IMR-90 (cell line): ENCODE data around the gene TTLL11.

Experiments used
- CEBPB ChIP-seq: IDR thresholded peaks from 2 replicates; pipeline ENCODE4 v1.6.1; 2012; ENCODE audit warnings: low read depth, low read length, improper control_type of control experiment
- CHD1 ChIP-seq: IDR thresholded peaks from 2 replicates; pipeline ENCODE4 v1.6.1; 2012; ENCODE audit warnings: low read depth, low read length, improper control_type of control experiment
- CTCF ChIP-seq: conservative IDR thresholded peaks from 2 replicates; pipeline ENCODE4 v1.5.1; 2012; ENCODE audit warnings: mild to moderate bottlenecking, low read depth, low read length, improper control_type of control experiment
- FOS ChIP-seq: fragments of 150-350 bp; IDR thresholded peaks from 2 replicates; pipeline ENCODE4 v1.6.1; 2016; ENCODE audit warnings: low read depth, low read length
- MAFK ChIP-seq: IDR thresholded peaks from 2 replicates; pipeline ENCODE4 v1.6.1; 2012; ENCODE audit warnings: low read depth, low read length, improper control_type of control experiment
- MXI1 ChIP-seq: IDR thresholded peaks from 2 replicates; pipeline ENCODE4 v1.6.1; 2012; ENCODE audit warnings: low read depth, mild to moderate bottlenecking, low read length, moderate library complexity, borderline replicate concordance
- POLR2A ChIP-seq: IDR thresholded peaks from 2 replicates; pipeline ENCODE4 v1.6.1; 2012; ENCODE audit warnings: mild to moderate bottlenecking, low read depth, low read length
- RAD21 ChIP-seq: IDR thresholded peaks from 2 replicates; pipeline ENCODE4 v1.6.1; 2012; ENCODE audit warnings: low read length, improper control_type of control experiment
- RCOR1 ChIP-seq: IDR thresholded peaks from 2 replicates; pipeline ENCODE4 v1.6.1; 2012; ENCODE audit warnings: mild to moderate bottlenecking, low read length, improper control_type of control experiment; ENCODE audit not compliant: insufficient replicate concordance
- RFX5 ChIP-seq: IDR thresholded peaks from 2 replicates; pipeline ENCODE4 v1.8.0; 2012; ENCODE audit warnings: low read depth, mild to moderate bottlenecking, low read length, moderate library complexity
- TF ChIP-seq, protein P1 (sequence below): fragments of 150-350 bp; IDR thresholded peaks from 2 replicates; pipeline ENCODE4 v1.6.1; 2016; ENCODE audit warnings: low read depth, mild to moderate bottlenecking, low read length, moderate library complexity, borderline replicate concordance

DNA sequence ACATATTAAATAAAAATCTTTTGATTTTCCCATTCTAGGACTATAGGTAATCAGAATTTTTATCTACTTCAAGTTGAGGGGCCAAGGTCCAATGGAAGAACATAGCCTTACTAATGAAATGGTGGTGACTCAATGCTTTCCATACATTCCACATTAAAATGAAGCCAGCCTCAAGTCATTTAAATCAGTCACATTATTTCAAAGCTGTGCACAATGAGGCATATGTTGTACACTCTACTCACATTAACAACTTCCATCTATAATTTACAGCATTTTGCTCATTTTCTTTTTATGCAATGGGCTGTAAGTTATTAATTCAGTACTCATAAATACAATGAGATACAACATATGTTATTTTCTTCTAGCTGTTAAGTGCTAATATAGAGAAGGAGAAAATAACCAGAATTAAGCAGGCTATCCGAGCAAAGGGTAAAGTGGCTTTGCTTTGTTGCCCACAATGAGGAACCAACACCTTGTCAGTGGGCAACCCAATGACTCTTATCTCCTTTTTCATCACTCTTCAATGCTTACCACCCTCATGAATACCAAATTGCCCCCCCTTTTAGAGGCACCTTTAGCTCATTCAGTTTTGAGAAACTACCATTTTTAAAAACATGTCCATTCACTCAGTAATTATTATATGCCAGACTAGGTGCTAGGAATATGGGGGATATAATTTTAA lies 52.4 kb downstream of the TTLL11 start:
- no peak for TF ChIP-seq MXI1
- no peak for TF ChIP-seq POLR2A
- TF ChIP-seq RCOR1: no peak
- no peak for TF ChIP-seq CTCF
- TF ChIP-seq RFX5: no peak
- TF ChIP-seq CHD1: no peak
- TF ChIP-seq FOS: no peak
- no peak for TF ChIP-seq CEBPB
- no peak for TF ChIP-seq MAFK
- no peak for TF ChIP-seq RAD21
- TF ChIP-seq, protein P1, sequence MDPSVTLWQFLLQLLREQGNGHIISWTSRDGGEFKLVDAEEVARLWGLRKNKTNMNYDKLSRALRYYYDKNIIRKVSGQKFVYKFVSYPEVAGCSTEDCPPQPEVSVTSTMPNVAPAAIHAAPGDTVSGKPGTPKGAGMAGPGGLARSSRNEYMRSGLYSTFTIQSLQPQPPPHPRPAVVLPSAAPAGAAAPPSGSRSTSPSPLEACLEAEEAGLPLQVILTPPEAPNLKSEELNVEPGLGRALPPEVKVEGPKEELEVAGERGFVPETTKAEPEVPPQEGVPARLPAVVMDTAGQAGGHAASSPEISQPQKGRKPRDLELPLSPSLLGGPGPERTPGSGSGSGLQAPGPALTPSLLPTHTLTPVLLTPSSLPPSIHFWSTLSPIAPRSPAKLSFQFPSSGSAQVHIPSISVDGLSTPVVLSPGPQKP: no peak
